CD4-positive, CD25-positive, alpha-beta regulatory T cell (primary cell): ENCODE data around the gene BRINP2. TPM values are rescaled to one million over a fixed set of nuclear protein-coding genes. Genes with fewer than 3 reads are reported as not detected.

Experiments
- ATAC-seq, 2 donors: fragments of 150-1000 bp; cut with Tn5 transposase; one replicate each; pipeline ENCODE4 v1.10.0; 2021; ENCODE audit warnings: low read depth in 2 of 2, moderate number of reproducible peaks in 2 of 2, moderate library complexity in 1 of 2
- DNase-seq, 3 donors: peaks; one replicate each; pipeline versions ENCODE4 v3.0.0 to v3.0.0-alpha.2; 2012 to 2022; ENCODE audit warnings: mixed read lengths in 1 of 3
- H3K27ac ChIP-seq: one replicate; pipeline ENCODE4 v1.7.0; 2013; ENCODE audit warnings: mild to moderate bottlenecking, low read length; ENCODE audit not compliant: insufficient read depth, poor library complexity, severe bottlenecking
- H3K27me3 ChIP-seq: one replicate; pipeline ENCODE4 v1.7.0; 2013; ENCODE audit warnings: low read length; ENCODE audit not compliant: control insufficient read depth, insufficient read depth
- H3K36me3 ChIP-seq: one replicate; pipeline ENCODE4 v1.7.0; 2013; ENCODE audit warnings: mild to moderate bottlenecking, low read length, moderate library complexity; ENCODE audit not compliant: control insufficient read depth, insufficient read depth
- H3K4me1 ChIP-seq: 2 replicates; pipeline ENCODE4 v1.7.0; 2013; ENCODE audit warnings: mild to moderate bottlenecking, low read length; ENCODE audit not compliant: insufficient read depth, control insufficient read depth, poor library complexity, severe bottlenecking
- H3K4me3 ChIP-seq: one replicate; pipeline ENCODE4 v1.7.0; 2013; ENCODE audit warnings: low read depth, mild to moderate bottlenecking, low read length, moderate library complexity
- H3K9me3 ChIP-seq, 2 experiments: 1 replicate in 1 of 2; 2 replicates in 1 of 2; pipeline ENCODE4 v1.7.0; 2013; ENCODE audit warnings: low read length in 2 of 2, mild to moderate bottlenecking in 1 of 2, moderate library complexity in 1 of 2; ENCODE audit not compliant: control insufficient read depth in 2 of 2
- H3K27ac Mint-ChIP-seq, 3 donors: one replicate each; pipeline ENCODE4 v1.8.0; 2020 to 2022; ENCODE audit warnings: mild to moderate bottlenecking in 3 of 3, mixed read lengths in 3 of 3, moderate library complexity in 2 of 3
- H3K27me3 Mint-ChIP-seq: one replicate; pipeline ENCODE4 v1.8.0; 2022; ENCODE audit warnings: mild to moderate bottlenecking, mixed read lengths
- H3K36me3 Mint-ChIP-seq: one replicate; pipeline ENCODE4 v1.8.0; 2020; ENCODE audit warnings: mixed read lengths
- H3K4me1 Mint-ChIP-seq, 4 donors: one replicate each; pipeline ENCODE4 v1.8.0; 2020 to 2022; ENCODE audit warnings: mixed read lengths in 4 of 4, mild to moderate bottlenecking in 1 of 4
- H3K4me3 Mint-ChIP-seq, 4 donors: one replicate each; pipeline ENCODE4 v1.8.0; 2020 to 2022; ENCODE audit warnings: mild to moderate bottlenecking in 4 of 4, mixed read lengths in 4 of 4, moderate library complexity in 3 of 4
- H3K9me3 Mint-ChIP-seq, 7 donors: one replicate each; pipeline ENCODE4 v1.8.0; 2020 to 2022; ENCODE audit warnings: mixed read lengths in 7 of 7, mild to moderate bottlenecking in 3 of 7, moderate library complexity in 2 of 7
- polyA plus RNA-seq, 4 donors: library from polyadenylated mRNA; unstranded; fragments of 300-500 nt; fragmentation: Illumina TruSeq; gene quantifications; one replicate each; pipeline ENCODE4 v1.2.3, GENCODE V29; 2021
- total RNA-seq: library from RNA; stranded (reverse); gene quantifications from one replicate; pipeline ENCODE4 v1.2.3, GENCODE V29; 2022

Gene BRINP2
- total and polyA plus RNA-seq, 5 donors from 2014 or later, result not detected

- Mint-ChIP-seq H3K27ac (no peak overlapping the region), H3K27me3 (no peaks in the 10 kb centered on the region), H3K4me1 (no peaks in the 10 kb centered on the region), H3K4me3 (no peak overlapping the region), H3K9me3 (peaks cover 0 to 5% (median 1%) of the 10 kb centered on the region in 7 donors), H3K36me3 (no peaks in the 10 kb centered on the region)
- no peak overlapping the region for H3K4me3 ChIP-seq
- H3K36me3 ChIP-seq, result no peaks in the 10 kb centered on the region
- DNase-seq (no peak), ATAC-seq (no peak)
- H3K27me3 ChIP-seq, result no peaks in the 10 kb centered on the region
- H3K27ac ChIP-seq, result no peak overlapping the region
- H3K9me3 ChIP-seq, result no peaks in the 10 kb centered on the region
- no peaks in the 10 kb centered on the region for H3K4me1 ChIP-seq
Measured at GRCh38 chr1:177210071-177210470, 39.3 kb downstream of the BRINP2 start.

GRCh38 chr1:177211231-177211630 lies 40.5 kb downstream of the BRINP2 start:
- no peaks in the 10 kb centered on the region for H3K9me3 ChIP-seq
- H3K36me3 ChIP-seq, result no peaks in the 10 kb centered on the region
- no peak overlapping the region for H3K27ac ChIP-seq
- Mint-ChIP-seq H3K4me3 (no peak overlapping the region), H3K4me1 (no peaks in the 10 kb centered on the region), H3K9me3 (peaks cover 0 to 9% (median 1%) of the 10 kb centered on the region in 7 donors), H3K27me3 (no peaks in the 10 kb centered on the region), H3K36me3 (no peaks in the 10 kb centered on the region), H3K27ac (no peak overlapping the region)
- H3K4me1 ChIP-seq, result no peaks in the 10 kb centered on the region
- H3K4me3 ChIP-seq, result no peak overlapping the region
- no peaks in the 10 kb centered on the region for H3K27me3 ChIP-seq
- no peak for DNase-seq
- ATAC-seq, result no peak

- no peaks in the 10 kb centered on the region for H3K4me1 Mint-ChIP-seq
- ATAC-seq, result no peak
- peaks cover 0 to 19% (median 4%) of the 10 kb centered on the region in 7 donors for H3K9me3 Mint-ChIP-seq
Measured at GRCh38 chr1:177216587-177217202, 45.9 kb downstream of the BRINP2 start.

GRCh38 chr1:177219554-177220458 lies 49.0 kb downstream of the BRINP2 start:
- Histone ChIP-seq H3K4me3 (no peak overlapping the region), H3K9me3 (peaks cover 8 to 9% of the 10 kb centered on the region in 2 experiments), H3K36me3 (no peaks in the 10 kb centered on the region), H3K27me3 (no peaks in the 10 kb centered on the region), H3K4me1 (no peaks in the 10 kb centered on the region), H3K27ac (no peak overlapping the region)
- ATAC-seq, result no peak
- Mint-ChIP-seq H3K4me3 (no peak overlapping the region), H3K27ac (no peak overlapping the region), H3K27me3 (peaks cover 4% of the 10 kb centered on the region), H3K36me3 (no peaks in the 10 kb centered on the region), H3K9me3 (peaks cover 0 to 19% (median 4%) of the 10 kb centered on the region in 7 donors), H3K4me1 (no peaks in the 10 kb centered on the region)
- DNase-seq, result no peak

More at GRCh38 chr1:177216587-177217202, 45.9 kb downstream of the BRINP2 start:
- Histone ChIP-seq H3K4me3 (no peak overlapping the region), H3K27ac (no peak overlapping the region), H3K4me1 (no peaks in the 10 kb centered on the region), H3K27me3 (no peaks in the 10 kb centered on the region), H3K36me3 (no peaks in the 10 kb centered on the region), H3K9me3 (peaks cover 8 to 9% of the 10 kb centered on the region in 2 experiments)
- H3K4me3 Mint-ChIP-seq, result no peak overlapping the region
- no peak overlapping the region for H3K27ac Mint-ChIP-seq
- no peak for DNase-seq
- no peaks in the 10 kb centered on the region for H3K36me3 Mint-ChIP-seq
- H3K27me3 Mint-ChIP-seq, result peaks cover 4% of the 10 kb centered on the region

- DNase-seq (no peak), ATAC-seq (no peak)
- H3K9me3 ChIP-seq, result no peaks in the 10 kb centered on the region
- H3K4me1 Mint-ChIP-seq, result no peaks in the 10 kb centered on the region
- H3K4me3 Mint-ChIP-seq, result no peak overlapping the region
- no peaks in the 10 kb centered on the region for H3K36me3 Mint-ChIP-seq
- no peak overlapping the region for H3K27ac ChIP-seq
- no peaks in the 10 kb centered on the region for H3K4me1 ChIP-seq
- H3K27me3 ChIP-seq, result no peaks in the 10 kb centered on the region
- peak overlapping the region in 1 of 3 donors; percentile 69 for H3K27ac Mint-ChIP-seq
- H3K36me3 ChIP-seq, result no peaks in the 10 kb centered on the region
- no peaks in the 10 kb centered on the region for H3K27me3 Mint-ChIP-seq
- H3K9me3 Mint-ChIP-seq, result peaks cover 0 to 5% (median 4%) of the 10 kb centered on the region in 7 donors
- H3K4me3 ChIP-seq, result no peak overlapping the region
Measured at GRCh38 chr1:177223359-177223758, 52.6 kb downstream of the BRINP2 start.

GRCh38 chr1:177227978-177228692 lies 57.4 kb downstream of the BRINP2 start:
- no peaks in the 10 kb centered on the region for H3K36me3 ChIP-seq
- Mint-ChIP-seq H3K36me3 (no peaks in the 10 kb centered on the region), H3K4me3 (no peak overlapping the region), H3K27me3 (no peaks in the 10 kb centered on the region), H3K4me1 (no peaks in the 10 kb centered on the region), H3K27ac (no peak overlapping the region), H3K9me3 (peaks cover 0 to 5% (median 0%) of the 10 kb centered on the region in 7 donors)
- H3K4me3 ChIP-seq, result no peak overlapping the region
- ATAC-seq (no peak), DNase-seq (no peak)
- H3K4me1 ChIP-seq, result no peaks in the 10 kb centered on the region
- H3K27ac ChIP-seq, result no peak overlapping the region
- no peaks in the 10 kb centered on the region for H3K9me3 ChIP-seq
- H3K27me3 ChIP-seq, result no peaks in the 10 kb centered on the region

- H3K27me3 Mint-ChIP-seq, result no peaks in the 10 kb centered on the region
- H3K9me3 Mint-ChIP-seq, result peaks cover 0 to 5% (median 0%) of the 10 kb centered on the region in 7 donors
- H3K27ac ChIP-seq, result no peak overlapping the region
- ATAC-seq (no peak), DNase-seq (no peak)
- H3K4me3 Mint-ChIP-seq, result no peak overlapping the region
- no peak overlapping the region for H3K27ac Mint-ChIP-seq
- no peaks in the 10 kb centered on the region for H3K4me1 ChIP-seq
- H3K9me3 ChIP-seq, result no peaks in the 10 kb centered on the region
- no peaks in the 10 kb centered on the region for H3K27me3 ChIP-seq
- no peaks in the 10 kb centered on the region for H3K36me3 ChIP-seq
- no peaks in the 10 kb centered on the region for H3K36me3 Mint-ChIP-seq
- H3K4me1 Mint-ChIP-seq, result no peaks in the 10 kb centered on the region
- no peak overlapping the region for H3K4me3 ChIP-seq
Measured at GRCh38 chr1:177228693-177229065, 57.9 kb downstream of the BRINP2 start.
